COR-L47 (cell line): ENCODE results near the gene CERCAM.
A peak's percentile ranks its signal among the peaks of the same experiment; 100 is the strongest.
"Not testable (repeated sequence)": the region's sequence is repeated elsewhere in the genome, so short reads cannot be mapped to it uniquely, and the experiment has no call there.

Experiments used
- DNase-seq: peaks from one replicate; lab custom pipeline; 2025; lab: John Stamatoyannopoulos, UW

The CERCAM gene

GRCh38 chr9:128393145-128393775 is 27.4 kb upstream of the CERCAM start:
- no peak for DNase-seq

GRCh38 chr9:128393970-128394369 is 26.7 kb upstream of the CERCAM start:
- no peak for DNase-seq

GRCh38 chr9:128394379-128395168 is 26.1 kb upstream of the CERCAM start:
- DNase-seq: no peak

- DNase-seq: no peak
Observed at GRCh38 chr9:128396970-128397613, 23.6 kb upstream of the CERCAM start.

GRCh38 chr9:128397831-128398230 is 22.8 kb upstream of the CERCAM start:
- DNase-seq: no peak

GRCh38 chr9:128399861-128400260 is 20.8 kb upstream of the CERCAM start:
- DNase-seq: no peak

GRCh38 chr9:128404560-128404959 is 16.1 kb upstream of the CERCAM start:
- DNase-seq: no peak

GRCh38 chr9:128405077-128405779 is 15.4 kb upstream of the CERCAM start:
- DNase-seq: no peak

- DNase-seq: no peak
Observed at GRCh38 chr9:128405780-128406171, 14.9 kb upstream of the CERCAM start.

- no peak for DNase-seq
Observed at GRCh38 chr9:128406848-128407391, 13.7 kb upstream of the CERCAM start.

- DNase-seq: no peak
Observed at GRCh38 chr9:128408963-128409431, 11.7 kb upstream of the CERCAM start.

- DNase-seq: no peak
Observed at GRCh38 chr9:128409450-128409849, 11.2 kb upstream of the CERCAM start.

- no peak for DNase-seq
Observed at GRCh38 chr9:128409978-128410377, 10.7 kb upstream of the CERCAM start.

- no peak for DNase-seq
Observed at GRCh38 chr9:128411364-128412119, 9.1 kb upstream of the CERCAM start.

- peak; percentile 73 for DNase-seq
Observed at GRCh38 chr9:128412120-128412790, 8.4 kb upstream of the CERCAM start.

- DNase-seq: not testable (repeated sequence)
Observed at GRCh38 chr9:128413728-128414127, 6.9 kb upstream of the CERCAM start.

- DNase-seq: no peak
Observed at GRCh38 chr9:128414461-128414860, 6.2 kb upstream of the CERCAM start.

- no peak for DNase-seq
Observed at GRCh38 chr9:128415281-128415680, 5.4 kb upstream of the CERCAM start.

GRCh38 chr9:128416014-128416413 is 4.6 kb upstream of the CERCAM start:
- DNase-seq: no peak

- DNase-seq: no peak
Observed at GRCh38 chr9:128416432-128417019, 4.1 kb upstream of the CERCAM start.
